ENCODE measurements around the gene ROBO1.
"Not testable (repeated sequence)": the region's sequence is repeated elsewhere in the genome, so short reads cannot be mapped to it uniquely, and the experiment has no call there.

ROBO1 gene

GRCh38 chr3:79217096-79217495 lies 550.7 kb downstream of the ROBO1 start:
- no peak for DNase-seq

- no peak for DNase-seq
Observed at GRCh38 chr3:79215286-79215685, 552.5 kb downstream of the ROBO1 start.

- no peak for DNase-seq
Observed at GRCh38 chr3:79211586-79212359, 556.0 kb downstream of the ROBO1 start.

- DNase-seq: peak; percentile 29
Observed at GRCh38 chr3:79204351-79204750, 563.4 kb downstream of the ROBO1 start.

- DNase-seq: peak; percentile 22
Observed at GRCh38 chr3:79203144-79203519, 564.7 kb downstream of the ROBO1 start.

GRCh38 chr3:79202471-79203143 lies 565.2 kb downstream of the ROBO1 start:
- DNase-seq: no peak

- no peak for DNase-seq
Observed at GRCh38 chr3:79200456-79200855, 567.3 kb downstream of the ROBO1 start.

GRCh38 chr3:79199966-79200365 lies 567.8 kb downstream of the ROBO1 start:
- no peak for DNase-seq

GRCh38 chr3:79187426-79187825 lies 580.4 kb downstream of the ROBO1 start:
- DNase-seq: no peak

- DNase-seq: no peak
Observed at GRCh38 chr3:79184251-79184650, 583.5 kb downstream of the ROBO1 start.

- DNase-seq: no peak
Observed at GRCh38 chr3:79183496-79183895, 584.3 kb downstream of the ROBO1 start.

- DNase-seq: peak; percentile 41
Observed at GRCh38 chr3:79178471-79179180, 589.2 kb downstream of the ROBO1 start.

- DNase-seq: no peak
Observed at GRCh38 chr3:79175870-79176269, 591.9 kb downstream of the ROBO1 start.

- DNase-seq: not testable (repeated sequence)
Observed at GRCh38 chr3:79173259-79173658, 594.5 kb downstream of the ROBO1 start.

GRCh38 chr3:79172241-79172640 lies 595.6 kb downstream of the ROBO1 start:
- no peak for DNase-seq

GRCh38 chr3:79170021-79170420 lies 597.8 kb downstream of the ROBO1 start:
- DNase-seq: no peak

GRCh38 chr3:79167651-79168416 lies 600.0 kb downstream of the ROBO1 start:
- peak; percentile 45 for DNase-seq

- DNase-seq: no peak
Observed at GRCh38 chr3:79162653-79163052, 605.1 kb downstream of the ROBO1 start.

GRCh38 chr3:79161941-79162340 lies 605.9 kb downstream of the ROBO1 start:
- DNase-seq: no peak

GRCh38 chr3:79160421-79160820 lies 607.4 kb downstream of the ROBO1 start:
- DNase-seq: no peak

- DNase-seq: no peak
Observed at GRCh38 chr3:79159736-79160135, 608.1 kb downstream of the ROBO1 start.

- DNase-seq: peak; percentile 69
Observed at GRCh38 chr3:79157191-79157590, 610.6 kb downstream of the ROBO1 start.

GRCh38 chr3:79154865-79155264 lies 612.9 kb downstream of the ROBO1 start:
- DNase-seq: peak; percentile 68

All from eye (tissue), 1 donor.